Stimulated activated CD8-positive, alpha-beta memory T cell treated with anti-CD3 and anti-CD28 coated beads, Interleukin-7, amount 100 ng/mL, for 4 hours (primary cell): ENCODE measurements around the gene PIP4K2A.
"Not testable (repeated sequence)": the region's sequence is repeated elsewhere in the genome, so short reads cannot be mapped to it uniquely, and the experiment has no call there.

Experiments
- DNase-seq, 2 donors: peaks; one replicate each; pipeline ENCODE4 v3.0.0-alpha.2; 2020; ENCODE audit warnings: low read depth in 2 of 2

The PIP4K2A gene

DNA sequence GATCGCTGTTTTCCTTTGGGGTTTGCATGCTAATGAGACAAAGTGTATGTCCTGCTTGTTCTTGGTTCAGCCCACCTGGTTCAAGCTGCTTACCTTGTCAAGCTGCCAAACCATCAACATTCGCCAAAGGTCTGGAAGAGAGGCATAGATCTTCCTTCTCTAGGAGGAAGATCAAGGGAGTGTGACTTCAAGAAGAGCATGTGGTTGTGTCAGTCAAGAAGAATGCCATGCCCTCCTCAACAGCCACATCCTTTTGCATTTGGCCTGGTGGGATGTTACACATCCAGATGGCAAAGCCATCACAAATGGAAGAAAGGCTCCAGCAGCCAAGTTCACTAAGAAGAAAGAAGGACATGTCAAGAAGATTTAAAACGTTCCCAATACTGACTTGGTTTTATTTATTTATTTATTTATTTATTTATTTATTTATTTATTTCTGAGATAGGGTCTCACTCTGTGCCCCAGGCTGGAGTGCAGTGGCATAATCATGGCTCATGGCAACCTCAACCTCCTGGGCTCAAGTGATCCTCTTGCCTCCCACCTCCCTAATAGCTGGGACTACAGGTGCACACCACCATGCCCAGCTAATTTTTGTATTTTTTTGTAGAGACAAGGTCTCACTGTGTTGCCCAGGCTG, 5.1 kb upstream of the PIP4K2A start:
- DNase-seq = no peak

GRCh38 chr10:22718659-22719058, 4.3 kb upstream of the PIP4K2A start:
- not testable (repeated sequence) for DNase-seq

DNA sequence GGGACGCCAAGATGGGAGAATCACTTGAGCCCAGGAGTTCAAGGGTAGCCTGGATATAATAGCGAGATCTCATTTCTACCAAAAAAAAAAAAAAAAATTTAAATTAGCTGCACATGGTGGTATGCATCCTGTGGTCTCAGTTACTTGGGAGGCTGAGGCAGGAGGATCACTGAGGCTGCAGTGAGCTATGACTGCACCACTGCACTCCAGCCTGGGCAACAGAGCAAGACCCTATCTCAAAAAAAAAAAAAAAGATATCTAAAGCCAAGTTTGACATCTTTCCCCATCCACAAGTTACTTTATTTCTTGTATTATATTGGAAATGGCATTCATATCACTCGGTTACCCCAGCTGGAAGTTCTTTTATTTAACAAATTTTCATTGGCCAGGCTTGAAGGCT, 3.4 kb upstream of the PIP4K2A start:
- no peak for DNase-seq

DNA sequence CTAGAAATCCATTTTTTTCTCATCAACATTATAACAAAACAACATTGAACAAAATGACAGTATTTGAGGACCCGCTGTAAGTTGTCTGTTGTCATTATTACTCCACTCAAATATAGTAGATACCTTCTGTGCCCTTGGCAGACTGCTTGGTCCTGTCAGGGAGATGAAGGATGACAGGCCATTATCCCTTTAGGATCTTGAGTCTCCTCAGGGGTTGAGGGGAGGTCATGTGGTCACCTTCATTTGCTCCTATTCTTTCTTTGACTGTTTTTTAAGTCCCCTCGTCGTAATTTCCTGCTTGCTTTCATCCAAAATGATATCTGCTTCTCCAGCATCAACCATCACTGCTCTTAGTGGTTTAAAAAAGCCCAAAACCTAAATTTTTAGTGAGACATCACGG, 2.6 kb upstream of the PIP4K2A start:
- DNase-seq = no peak

GRCh38 chr10:22715290-22715625, 880 bp upstream of the PIP4K2A start:
- no peak for DNase-seq

DNA sequence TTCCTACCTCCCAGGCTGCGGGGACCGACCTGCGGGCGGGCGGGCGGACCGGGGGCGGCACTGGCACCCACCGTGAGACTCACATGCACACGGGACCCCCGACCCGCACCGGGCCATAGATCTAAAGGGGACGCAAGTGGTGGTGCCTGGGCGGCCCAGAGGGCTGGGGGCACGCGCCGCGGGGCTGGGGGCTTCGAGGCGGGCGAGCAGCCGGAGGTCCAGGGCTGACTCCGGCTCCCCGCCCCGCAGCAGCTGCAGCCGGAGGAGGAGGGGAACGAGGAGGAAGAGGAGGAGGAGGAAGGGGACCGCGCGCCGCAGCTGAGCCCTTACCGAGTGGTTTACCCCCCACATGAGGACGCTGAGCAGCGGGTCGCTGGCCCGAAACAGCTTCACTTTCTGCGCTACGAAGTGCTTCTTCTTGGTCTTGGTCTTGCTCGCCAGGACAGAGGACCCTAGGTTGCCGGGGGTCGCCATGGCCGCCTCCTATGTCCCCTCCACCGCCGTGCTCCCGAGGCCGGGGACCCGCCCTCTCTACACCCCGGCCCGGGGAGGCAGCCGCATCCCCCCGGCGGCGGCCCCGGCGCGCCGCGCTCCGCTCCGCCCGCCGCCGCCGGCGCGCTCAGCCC, 412 bp downstream of the PIP4K2A start:
- DNase-seq = peak in 1 of 2 donors; percentile 19

DNA sequence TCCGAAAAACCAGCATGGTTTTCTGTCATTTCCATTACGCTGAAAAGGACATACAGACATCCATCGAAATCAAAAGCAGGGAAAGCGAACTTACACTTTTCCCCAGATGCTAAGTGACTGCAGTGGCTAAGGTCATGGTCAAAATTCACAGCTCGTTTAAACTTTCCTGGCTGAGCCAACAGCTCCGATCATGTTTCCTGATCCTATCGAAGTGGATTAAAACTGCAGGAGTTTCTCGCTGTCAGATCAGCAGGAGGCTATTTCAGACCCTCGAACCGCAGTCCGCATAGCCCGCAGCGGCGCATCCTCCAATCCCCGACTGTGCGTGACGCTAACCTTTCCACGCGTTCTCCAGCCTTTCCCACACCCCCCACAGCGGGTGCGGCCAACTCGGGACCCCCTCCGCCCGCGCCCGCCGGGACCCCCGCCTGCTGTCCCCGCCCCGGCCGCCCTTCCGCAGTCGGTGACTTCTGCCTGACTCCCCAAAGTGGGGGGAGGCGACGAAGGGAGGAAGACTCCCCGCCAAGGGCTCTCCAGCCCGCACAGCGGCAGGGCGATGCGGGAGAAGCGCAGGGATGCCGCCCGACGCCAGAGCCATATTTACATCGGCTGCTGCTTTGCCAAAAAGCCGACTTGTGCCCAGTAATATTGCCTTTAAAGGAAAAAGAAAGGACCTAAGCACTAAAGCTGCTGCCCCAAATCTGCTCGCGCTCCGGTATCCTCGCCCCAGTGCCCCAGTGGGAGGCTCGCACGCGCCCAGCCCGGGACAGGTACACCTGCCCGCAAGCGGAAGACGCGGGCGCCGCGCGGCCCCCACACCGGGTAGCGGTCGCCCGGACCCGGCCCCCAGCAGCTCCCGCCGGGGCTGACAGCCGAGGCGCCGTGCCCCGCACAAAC, 1.2 kb downstream of the PIP4K2A start:
- peak in 1 of 2 donors; percentile 36 for DNase-seq

GRCh38 chr10:22712211-22712955, 2.0 kb downstream of the PIP4K2A start:
- no peak for DNase-seq

DNA sequence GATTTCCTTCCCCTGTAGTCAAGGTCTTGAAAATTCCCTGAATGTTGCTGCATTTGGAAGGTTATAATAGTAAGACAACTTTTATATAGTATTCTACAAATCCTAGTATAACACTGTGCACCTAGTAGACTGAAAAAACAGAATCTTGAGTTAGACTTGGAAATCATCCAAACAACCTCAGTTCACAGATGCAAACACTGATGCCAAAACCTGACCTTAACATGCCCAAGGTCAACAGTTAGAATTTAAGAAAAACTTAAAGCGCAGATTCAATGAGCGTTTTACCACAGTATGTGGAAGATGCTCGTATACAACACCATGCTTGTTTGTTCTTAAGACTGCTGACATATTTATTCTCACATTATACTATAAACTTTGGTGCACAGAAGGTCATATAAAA, 3.0 kb downstream of the PIP4K2A start:
- no peak for DNase-seq

DNA sequence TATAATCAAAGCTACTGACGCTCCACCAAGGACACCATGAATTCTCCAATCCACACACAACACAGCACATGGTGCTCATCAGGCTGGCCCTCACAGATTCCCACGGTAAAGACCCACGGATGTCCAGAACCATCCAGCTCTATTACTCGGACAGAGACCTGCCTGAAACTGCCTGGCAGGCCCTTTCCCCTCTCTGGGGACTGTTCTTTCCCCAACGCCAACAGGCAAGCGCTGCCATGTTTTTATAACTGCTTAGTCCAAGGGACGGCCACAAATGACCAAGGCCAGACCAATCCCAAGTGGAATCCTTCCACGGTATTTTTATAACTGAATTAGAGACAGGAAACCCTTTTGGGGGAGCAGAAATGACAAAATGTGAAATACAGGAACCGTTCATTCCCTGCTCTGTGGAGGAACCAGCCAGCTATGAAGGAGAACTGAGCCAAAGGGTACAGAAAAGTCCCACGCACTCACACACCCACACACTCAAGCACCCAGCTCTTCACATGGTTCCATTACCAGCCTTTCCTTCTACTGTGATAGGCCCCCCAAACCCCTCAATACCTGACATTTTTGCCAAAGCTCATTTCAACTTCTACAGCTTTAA, 4.1 kb downstream of the PIP4K2A start:
- peak in 1 of 2 donors; percentile 38 for DNase-seq

GRCh38 chr10:22708772-22709171, 5.6 kb downstream of the PIP4K2A start:
- DNase-seq = no peak

DNA sequence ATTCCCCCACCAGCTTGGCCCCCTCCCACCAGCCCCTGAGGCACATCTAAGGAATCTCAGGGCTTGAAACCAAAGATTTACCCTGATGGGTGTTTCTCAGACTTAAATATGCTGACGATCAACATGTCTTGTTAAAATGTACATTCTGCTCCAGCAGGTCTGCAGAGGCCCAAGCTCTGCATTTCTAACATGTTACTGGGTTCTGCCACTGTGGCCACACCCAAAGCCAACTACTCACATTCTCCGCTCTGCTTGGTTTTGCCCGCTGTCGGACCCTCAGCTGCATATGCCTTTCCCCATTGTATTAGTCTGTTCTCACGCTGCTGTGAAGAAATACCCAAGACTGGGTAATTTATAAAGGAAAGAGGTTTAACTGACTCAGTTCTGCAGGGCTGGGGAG, 8.9 kb downstream of the PIP4K2A start:
- no peak for DNase-seq

GRCh38 chr10:22704942-22705341, 9.4 kb downstream of the PIP4K2A start:
- no peak for DNase-seq

DNA sequence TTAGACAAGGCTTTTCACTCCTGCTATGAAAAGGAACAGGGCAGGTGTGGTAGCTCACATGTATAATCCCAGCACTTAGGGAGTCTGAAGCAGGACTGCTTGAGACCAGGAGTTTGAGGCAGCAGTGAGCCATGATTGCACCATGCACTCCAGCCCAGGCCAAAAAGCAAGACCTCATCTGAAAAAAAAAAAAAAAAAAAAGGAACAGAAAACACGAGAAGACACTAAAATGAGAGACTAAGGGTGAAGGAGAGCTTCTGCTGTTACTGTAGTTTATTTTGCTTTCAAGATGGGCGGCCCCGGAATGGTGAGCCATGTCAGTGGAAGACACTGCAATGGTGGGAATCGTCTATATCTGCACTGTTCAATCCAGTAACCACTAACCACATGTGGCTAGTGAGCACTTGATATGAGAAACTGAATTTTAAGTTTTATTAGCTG, 9.9 kb downstream of the PIP4K2A start:
- DNase-seq = no peak

DNA sequence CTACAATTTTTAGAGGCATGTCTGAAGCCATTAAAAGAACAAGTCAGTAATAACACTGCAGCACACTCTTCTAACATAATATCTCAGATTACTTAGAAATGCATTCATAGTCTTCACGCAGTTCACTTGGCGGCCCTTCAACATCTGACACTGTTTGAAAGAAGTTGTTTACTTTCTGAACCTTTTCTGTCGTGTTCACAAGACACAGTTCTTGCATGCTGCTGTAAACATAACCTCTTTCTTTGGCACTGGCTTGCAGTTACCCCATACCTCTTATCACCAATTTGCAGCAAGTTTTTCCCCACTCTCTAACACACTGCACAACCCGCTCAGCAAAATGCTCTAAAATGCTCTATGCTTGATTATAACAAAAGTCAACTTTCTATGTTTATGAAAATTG, 12.0 kb downstream of the PIP4K2A start:
- DNase-seq = no peak

DNA sequence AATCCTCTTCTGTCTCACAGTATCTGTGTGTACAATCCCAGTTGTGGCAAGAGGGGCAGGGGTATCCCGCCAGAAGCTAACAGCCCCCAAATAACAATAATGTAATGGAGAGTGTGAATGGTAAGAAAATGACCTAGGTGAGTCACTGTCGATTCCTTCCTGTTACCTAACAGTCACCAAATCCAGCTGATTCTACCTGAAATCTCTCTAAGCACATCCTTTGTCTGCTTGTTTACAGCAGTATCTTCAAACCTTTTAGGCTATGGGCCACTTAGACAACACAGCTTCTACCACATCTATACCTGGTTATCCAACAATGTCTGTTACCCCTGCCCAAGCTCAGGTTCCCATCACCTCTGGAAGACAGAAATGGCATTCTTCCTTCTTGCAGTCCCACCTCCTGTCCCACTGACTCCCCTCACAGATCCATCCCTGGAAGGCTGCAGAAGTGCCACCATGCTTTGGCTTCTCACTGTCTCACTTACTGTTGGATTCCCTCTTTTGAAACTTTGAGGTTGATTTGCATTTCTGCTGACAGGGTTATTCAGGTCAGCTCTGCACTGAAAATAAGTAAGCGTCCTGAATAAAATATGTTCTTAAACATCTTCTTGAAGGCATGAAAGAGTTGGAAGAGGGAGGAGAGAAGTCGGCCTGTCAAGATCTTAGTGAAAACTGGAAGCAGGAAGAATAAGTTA, 13.1 kb downstream of the PIP4K2A start:
- DNase-seq = no peak

DNA sequence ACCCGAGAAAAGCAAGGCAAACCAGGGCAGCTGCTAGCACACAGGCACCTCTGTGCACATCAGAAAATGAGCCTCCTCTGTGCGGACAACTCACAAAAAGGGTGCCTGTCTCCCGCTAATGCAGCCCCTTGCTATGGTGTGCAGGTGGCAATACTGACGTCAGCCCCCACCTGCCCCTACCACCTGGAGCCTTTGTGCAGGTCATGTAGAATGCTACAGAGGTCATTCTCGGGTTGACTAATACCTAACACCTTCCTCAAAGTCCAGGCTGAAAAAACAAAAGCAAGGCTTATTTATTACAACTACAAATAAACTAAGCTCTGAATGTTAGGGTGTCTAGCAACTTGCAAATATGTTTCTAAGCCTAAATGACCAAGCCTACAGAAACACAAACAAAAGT, 13.9 kb downstream of the PIP4K2A start:
- no peak for DNase-seq

DNA sequence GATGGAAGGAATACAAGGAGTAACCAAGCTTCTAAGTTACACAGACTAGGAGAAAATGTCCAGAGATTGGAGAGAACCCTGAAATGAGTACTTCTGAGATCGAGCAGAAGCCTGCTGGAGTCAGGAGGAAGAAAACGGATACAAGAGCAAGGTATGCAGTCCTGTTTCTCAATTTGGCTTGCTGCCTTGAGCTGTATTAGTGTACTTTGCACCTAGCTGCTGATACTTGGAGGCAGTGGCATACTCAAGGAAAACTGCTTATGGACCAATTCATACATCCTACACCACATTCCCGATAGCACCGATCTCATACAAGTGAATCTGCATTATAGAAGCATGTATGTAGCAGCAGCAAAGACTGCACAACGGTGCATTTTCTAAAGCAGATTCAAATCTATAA, 14.4 kb downstream of the PIP4K2A start:
- no peak for DNase-seq

GRCh38 chr10:22698941-22699440, 15.4 kb downstream of the PIP4K2A start:
- DNase-seq = no peak

- no peak for DNase-seq
Measured at GRCh38 chr10:22697800-22698199, 16.6 kb downstream of the PIP4K2A start.

DNA sequence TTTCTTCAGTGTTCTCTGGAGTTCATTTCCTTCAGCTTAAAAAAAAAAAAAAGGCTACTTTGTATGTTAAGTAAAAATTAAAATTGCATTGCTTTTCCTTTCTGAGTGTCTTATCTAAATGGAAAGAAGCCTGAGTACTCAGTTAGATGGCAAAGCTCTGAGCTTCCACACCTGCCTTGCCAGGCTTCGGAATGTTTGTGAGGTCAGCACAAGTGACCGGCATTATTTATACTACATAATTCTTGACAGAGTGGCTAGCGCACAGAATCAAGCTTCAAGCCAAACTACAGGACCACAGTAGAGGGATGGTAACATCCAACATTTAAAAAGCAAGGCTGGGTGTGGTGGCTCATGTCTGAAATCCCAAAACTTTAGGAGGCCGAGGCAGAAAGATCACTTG, 17.3 kb downstream of the PIP4K2A start:
- DNase-seq = no peak
